Measurements from ENCODE around the gene TSHZ2. TPM values are rescaled to one million over a fixed set of nuclear protein-coding genes. Genes with fewer than 3 reads are reported as not detected.

TSHZ2 gene
- total RNA-seq, 1 donor from 2014 or later = 30.4 TPM

DNA sequence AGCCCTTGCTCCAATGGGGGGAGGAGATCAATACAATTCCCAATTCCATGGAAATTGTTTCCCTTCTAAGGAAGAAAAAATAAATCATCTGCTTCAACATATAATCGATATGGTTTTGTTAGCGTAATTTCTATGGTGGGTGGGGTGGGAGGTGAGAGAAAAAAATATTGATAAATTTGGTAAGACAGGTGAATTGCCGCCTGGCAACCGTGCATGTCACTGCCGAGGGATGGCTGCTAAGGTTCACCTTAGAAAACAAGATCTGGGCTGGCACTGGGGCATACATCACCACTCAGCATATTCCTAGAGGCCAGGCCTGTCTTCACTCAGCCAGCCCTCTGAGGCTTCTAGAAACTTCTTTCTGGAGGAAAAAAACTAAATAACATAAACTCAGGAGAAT is 517.4 kb downstream of the TSHZ2 start:
- intact Hi-C loops (cut with DNase I) = no loop called here
- Histone ChIP-seq H3K4me1 (peaks cover 7% of the 10 kb centered on the region), H3K9me3 (no peaks in the 10 kb centered on the region), H3K36me3 (no peaks in the 10 kb centered on the region), H3K4me3 (no peak overlapping the region), H3K27ac (no peak overlapping the region), H3K27me3 (no peaks in the 10 kb centered on the region)
- DNase-seq (ENCODE audit: extremely low spot score in 2 of 2) = peak in 1 of 2 donors; percentile 22
- TF ChIP-seq POLR2AphosphoS5 (IDR thresholded peaks at IDR 0.05; ENCODE audit: insufficient read depth in 1 of 2, low read depth in 1 of 2) (no peak), POLR2A (IDR thresholded peaks at IDR 0.05) (no peak)
- TF ChIP-seq, protein P1, sequence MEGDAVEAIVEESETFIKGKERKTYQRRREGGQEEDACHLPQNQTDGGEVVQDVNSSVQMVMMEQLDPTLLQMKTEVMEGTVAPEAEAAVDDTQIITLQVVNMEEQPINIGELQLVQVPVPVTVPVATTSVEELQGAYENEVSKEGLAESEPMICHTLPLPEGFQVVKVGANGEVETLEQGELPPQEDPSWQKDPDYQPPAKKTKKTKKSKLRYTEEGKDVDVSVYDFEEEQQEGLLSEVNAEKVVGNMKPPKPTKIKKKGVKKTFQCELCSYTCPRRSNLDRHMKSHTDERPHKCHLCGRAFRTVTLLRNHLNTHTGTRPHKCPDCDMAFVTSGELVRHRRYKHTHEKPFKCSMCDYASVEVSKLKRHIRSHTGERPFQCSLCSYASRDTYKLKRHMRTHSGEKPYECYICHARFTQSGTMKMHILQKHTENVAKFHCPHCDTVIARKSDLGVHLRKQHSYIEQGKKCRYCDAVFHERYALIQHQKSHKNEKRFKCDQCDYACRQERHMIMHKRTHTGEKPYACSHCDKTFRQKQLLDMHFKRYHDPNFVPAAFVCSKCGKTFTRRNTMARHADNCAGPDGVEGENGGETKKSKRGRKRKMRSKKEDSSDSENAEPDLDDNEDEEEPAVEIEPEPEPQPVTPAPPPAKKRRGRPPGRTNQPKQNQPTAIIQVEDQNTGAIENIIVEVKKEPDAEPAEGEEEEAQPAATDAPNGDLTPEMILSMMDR (IDR thresholded peaks at IDR 0.05) = no peak

- Histone ChIP-seq H3K9me3 (no peaks in the 10 kb centered on the region), H3K4me3 (no peak overlapping the region), H3K27ac (no peak overlapping the region), H3K4me1 (peaks cover 7% of the 10 kb centered on the region), H3K36me3 (no peaks in the 10 kb centered on the region), H3K27me3 (no peaks in the 10 kb centered on the region)
- no peak for DNase-seq (ENCODE audit: extremely low spot score in 2 of 2)
- intact Hi-C loops (cut with DNase I) = no loop called here
- no peak for TF ChIP-seq POLR2AphosphoS5 (IDR thresholded peaks at IDR 0.05; ENCODE audit: insufficient read depth in 1 of 2, low read depth in 1 of 2)
- TF ChIP-seq, protein P1 (IDR thresholded peaks at IDR 0.05) = no peak
- TF ChIP-seq POLR2A (IDR thresholded peaks at IDR 0.05) = no peak
These were observed 518.5 kb downstream of the TSHZ2 start for GRCh38 chr20:53490620-53491019.

GRCh38 chr20:53491462-53491861 is 519.3 kb downstream of the TSHZ2 start:
- TF ChIP-seq, protein P1 (IDR thresholded peaks at IDR 0.05) = no peak
- TF ChIP-seq POLR2AphosphoS5 (IDR thresholded peaks at IDR 0.05; ENCODE audit: insufficient read depth in 1 of 2, low read depth in 1 of 2) (no peak), POLR2A (IDR thresholded peaks at IDR 0.05) (no peak)
- no peak overlapping the region for H3K27ac ChIP-seq
- no peaks in the 10 kb centered on the region for H3K9me3 ChIP-seq
- no peaks in the 10 kb centered on the region for H3K36me3 ChIP-seq
- H3K27me3 ChIP-seq = no peaks in the 10 kb centered on the region
- H3K4me3 ChIP-seq = no peak overlapping the region
- intact Hi-C loops (cut with DNase I) = no loop called here
- peaks cover 7% of the 10 kb centered on the region for H3K4me1 ChIP-seq
- no peak for DNase-seq (ENCODE audit: extremely low spot score in 2 of 2)

DNA sequence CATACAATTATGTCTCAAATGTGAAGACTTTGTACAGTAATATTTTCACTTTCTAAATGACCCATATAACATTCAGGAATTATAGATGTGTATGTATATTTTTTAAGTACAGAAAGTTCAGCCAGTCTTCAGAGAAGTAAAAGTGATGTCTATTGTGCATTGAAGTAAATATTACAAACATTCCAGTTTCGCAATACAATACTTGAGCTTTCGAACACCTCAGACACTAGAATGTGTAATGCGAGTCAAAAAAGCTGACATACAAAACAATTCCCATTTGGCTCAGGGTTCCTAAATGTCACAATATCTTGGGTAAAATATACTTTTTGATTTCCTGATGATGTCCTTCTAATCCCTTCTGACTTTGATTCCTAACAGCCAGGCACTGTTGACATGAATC is 520.1 kb downstream of the TSHZ2 start:
- Histone ChIP-seq H3K9me3 (no peaks in the 10 kb centered on the region), H3K27ac (no peak overlapping the region), H3K4me3 (no peak overlapping the region), H3K36me3 (no peaks in the 10 kb centered on the region), H3K27me3 (no peaks in the 10 kb centered on the region), H3K4me1 (peaks cover 7% of the 10 kb centered on the region)
- DNase-seq (ENCODE audit: extremely low spot score in 2 of 2) = no peak
- TF ChIP-seq POLR2AphosphoS5 (IDR thresholded peaks at IDR 0.05; ENCODE audit: insufficient read depth in 1 of 2, low read depth in 1 of 2) = no peak
- TF ChIP-seq, protein P1 (IDR thresholded peaks at IDR 0.05) = no peak
- TF ChIP-seq POLR2A (IDR thresholded peaks at IDR 0.05) = no peak
- intact Hi-C loops (cut with DNase I) = no loop called here

DNA sequence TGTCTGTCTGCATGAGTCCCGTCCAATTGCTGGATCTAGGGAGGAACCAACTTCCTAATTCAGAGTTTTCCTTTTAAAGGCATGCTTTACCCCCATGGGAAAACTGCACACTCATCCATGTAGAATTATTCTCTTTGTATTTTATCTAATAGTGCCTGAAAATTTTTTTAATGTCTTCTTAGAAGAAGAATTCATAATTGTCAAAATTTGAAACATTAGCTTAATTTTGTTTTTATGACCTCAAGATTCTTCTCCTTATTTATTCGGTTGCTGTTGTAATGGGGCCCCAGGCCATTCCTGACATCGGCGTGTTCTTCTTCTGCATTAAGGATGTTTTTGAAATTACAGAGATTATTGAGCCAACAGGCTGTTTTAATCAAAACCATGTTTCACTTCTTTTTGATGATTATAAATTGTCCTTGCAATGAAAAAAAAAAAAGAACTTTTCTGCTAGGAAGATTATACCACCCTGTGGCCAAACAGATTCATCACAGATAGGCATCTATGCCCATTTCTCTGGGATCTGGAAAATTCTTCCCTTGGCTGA is 521.2 kb downstream of the TSHZ2 start:
- Histone ChIP-seq H3K4me3 (no peak overlapping the region), H3K27me3 (no peaks in the 10 kb centered on the region), H3K4me1 (peaks cover 7% of the 10 kb centered on the region), H3K9me3 (no peaks in the 10 kb centered on the region), H3K27ac (no peak overlapping the region), H3K36me3 (no peaks in the 10 kb centered on the region)
- peak in 1 of 2 donors; percentile 13 for DNase-seq (ENCODE audit: extremely low spot score in 2 of 2)
- TF ChIP-seq POLR2AphosphoS5 (IDR thresholded peaks at IDR 0.05; ENCODE audit: insufficient read depth in 1 of 2, low read depth in 1 of 2) (no peak), POLR2A (IDR thresholded peaks at IDR 0.05) (no peak)
- TF ChIP-seq, protein P1 (IDR thresholded peaks at IDR 0.05) = no peak
- intact Hi-C loops (cut with DNase I) = no loop called here

Measured in vagina (tissue), 2 donors.